Right ventricle myocardium superior (tissue), 1 donor: ENCODE data around the gene NCR1. TPM values are rescaled to one million over a fixed set of nuclear protein-coding genes. Genes with fewer than 3 reads are reported as not detected.
"Not testable (repeated sequence)": the region's sequence is repeated elsewhere in the genome, so short reads cannot be mapped to it uniquely, and the experiment has no call there.

Experiments used
- ATAC-seq: fragments of 200-7000 bp; cut with Tn5 transposase; one replicate; pipeline ENCODE4 v1.9.1; 2020; ENCODE audit warnings: mild to moderate bottlenecking; ENCODE audit not compliant: poor library complexity
- DNase-seq: peaks from one replicate; pipeline ENCODE4 v3.0.0-alpha.2; 2020
- intact Hi-C: fragments of 100-400 bp; cut with DNase I; formaldehyde crosslinking; loops from one replicate; pipeline ENCODE4 v1.11.2; 2022
- total RNA-seq: library from RNA; stranded (reverse); fragmentation: NEBNext Ultra II Directional; extraction: Animal tissue kit (Norgen Biotek cat#: 25700); gene quantifications from one replicate; pipeline ENCODE4 v1.2.1, GENCODE V29; 2021
- donor health status: DM: no; HTN: yes; CAD: no; lungs with severe emphysema.

Gene NCR1
- total RNA-seq, 1 donor from 2014 or later, result not detected

- no peak for DNase-seq
- intact Hi-C loops, result no loop called here
- no peak for ATAC-seq
These were observed 2.6 kb upstream of the NCR1 start for GRCh38 chr19:54903303-54903702.

GRCh38 chr19:54904261-54904660, 1.7 kb upstream of the NCR1 start:
- ATAC-seq, DNase-seq, intact Hi-C loops: not testable (repeated sequence)

- intact Hi-C loops, result no loop called here
- no peak for ATAC-seq
- no peak for DNase-seq
These were observed 536 bp upstream of the NCR1 start for GRCh38 chr19:54905421-54905802.

- intact Hi-C loops, result no loop called here
- ATAC-seq, result no peak
These were observed 871 bp downstream of the NCR1 start for GRCh38 chr19:54906819-54907218.

GRCh38 chr19:54907899-54908298, 2.0 kb downstream of the NCR1 start:
- intact Hi-C loops, DNase-seq, ATAC-seq: not testable (repeated sequence)

More at GRCh38 chr19:54906819-54907218, 871 bp downstream of the NCR1 start:
- no peak for DNase-seq

- ATAC-seq, result no peak
- intact Hi-C loops, result no loop called here
- DNase-seq, result no peak
These were observed 10.9 kb downstream of the NCR1 start for GRCh38 chr19:54916822-54917221.

- ATAC-seq (no peak), DNase-seq (no peak)
- intact Hi-C loops, result no loop called here
These were observed 12.6 kb downstream of the NCR1 start for GRCh38 chr19:54918499-54918898.

GRCh38 chr19:54919646-54920563, 14.0 kb downstream of the NCR1 start:
- intact Hi-C loops, DNase-seq, ATAC-seq: not testable (repeated sequence)

GRCh38 chr19:54921082-54921481, 15.1 kb downstream of the NCR1 start:
- ATAC-seq (no peak), DNase-seq (no peak)
- intact Hi-C loops, result no loop called here

- no peak for ATAC-seq
- DNase-seq, result no peak
- intact Hi-C loops, result no loop called here
These were observed 17.3 kb downstream of the NCR1 start for GRCh38 chr19:54923276-54923675.

GRCh38 chr19:54928299-54928698, 22.4 kb downstream of the NCR1 start:
- ATAC-seq, result no peak
- intact Hi-C loops, result no loop called here

GRCh38 chr19:54937926-54938325, 32.0 kb downstream of the NCR1 start:
- DNase-seq (no peak), ATAC-seq (no peak)
- intact Hi-C loops, result no loop called here

More at GRCh38 chr19:54928299-54928698, 22.4 kb downstream of the NCR1 start:
- no peak for DNase-seq

- DNase-seq (no peak), ATAC-seq (no peak)
- intact Hi-C loops, result no loop called here
These were observed 33.0 kb downstream of the NCR1 start for GRCh38 chr19:54938906-54939305.

GRCh38 chr19:54939538-54939937, 33.6 kb downstream of the NCR1 start:
- ATAC-seq, intact Hi-C loops: not testable (repeated sequence)

GRCh38 chr19:54943772-54944361, 37.9 kb downstream of the NCR1 start:
- intact Hi-C loops, result not testable (repeated sequence)

More at GRCh38 chr19:54939538-54939937, 33.6 kb downstream of the NCR1 start:
- not testable (repeated sequence) for DNase-seq

GRCh38 chr19:54947381-54947780, 41.4 kb downstream of the NCR1 start, which contains the start of gene NLRP7:
Gene NLRP7 (minus strand): TSS chr19:54947530.
- intact Hi-C loops, result no loop called here
- DNase-seq (no peak), ATAC-seq (no peak)

More at GRCh38 chr19:54943772-54944361, 37.9 kb downstream of the NCR1 start:
- ATAC-seq, DNase-seq: not testable (repeated sequence)

- ATAC-seq (no peak), DNase-seq (no peak)
- intact Hi-C loops, result no loop called here
These were observed 43.5 kb downstream of the NCR1 start for GRCh38 chr19:54949412-54949811.

- intact Hi-C loops, DNase-seq, ATAC-seq: not testable (repeated sequence)
These were observed 44.6 kb downstream of the NCR1 start for GRCh38 chr19:54950580-54950979.

- ATAC-seq (no peak), DNase-seq (no peak)
- intact Hi-C loops, result no loop called here
These were observed 46.8 kb downstream of the NCR1 start for GRCh38 chr19:54952591-54953344.
